NB4 (cell line): ENCODE data around the gene VGLL4.

Experiments used
- DNase-seq: peaks from one replicate; pipeline ENCODE4 v3.0.0; 2010; ENCODE audit warnings: low read depth
- H3K4me3 ChIP-seq: one replicate; pipeline ENCODE4 v1.5.1; 2011; ENCODE audit warnings: mild to moderate bottlenecking, low read depth, low read length, moderate library complexity
- MYC ChIP-seq: IDR thresholded peaks from 2 replicates; pipeline ENCODE4 v1.6.1; 2011; ENCODE audit warnings: low read depth, low read length
- POLR2A ChIP-seq: IDR thresholded peaks from 2 replicates; pipeline ENCODE4 v1.6.1; 2011; ENCODE audit warnings: mild to moderate bottlenecking; ENCODE audit not compliant: insufficient read length; ENCODE audit errors: extremely low read depth
- TF ChIP-seq, protein P1 (sequence below): IDR thresholded peaks from one replicate; pipeline ENCODE4 v1.5.1; 2012; ENCODE audit warnings: low read depth, low read length
- TF ChIP-seq, protein P2 (sequence below): IDR thresholded peaks from 2 replicates; pipeline ENCODE4 v1.6.1; 2011; ENCODE audit warnings: low read depth, low read length

Gene VGLL4

DNA sequence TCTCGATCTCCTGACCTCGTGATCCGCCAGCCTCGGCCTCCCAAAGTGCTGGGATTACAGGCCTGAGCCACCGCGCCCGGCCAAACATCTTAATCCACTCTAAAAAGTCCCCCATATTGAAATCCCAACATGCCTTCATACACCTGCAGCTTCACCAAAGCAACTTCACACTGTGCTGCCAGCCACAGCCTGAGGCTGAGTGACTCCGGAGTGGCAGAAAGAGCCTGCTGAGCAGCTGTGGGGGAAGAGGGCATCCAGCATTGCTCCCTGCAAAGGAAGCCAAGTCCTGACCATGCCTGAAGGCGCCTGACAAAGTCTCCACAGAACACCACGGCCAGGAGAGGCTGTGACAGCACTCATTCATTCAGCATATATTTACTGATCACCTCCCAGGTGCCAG, 21.6 kb upstream of the VGLL4 start:
- TF ChIP-seq, protein P1, sequence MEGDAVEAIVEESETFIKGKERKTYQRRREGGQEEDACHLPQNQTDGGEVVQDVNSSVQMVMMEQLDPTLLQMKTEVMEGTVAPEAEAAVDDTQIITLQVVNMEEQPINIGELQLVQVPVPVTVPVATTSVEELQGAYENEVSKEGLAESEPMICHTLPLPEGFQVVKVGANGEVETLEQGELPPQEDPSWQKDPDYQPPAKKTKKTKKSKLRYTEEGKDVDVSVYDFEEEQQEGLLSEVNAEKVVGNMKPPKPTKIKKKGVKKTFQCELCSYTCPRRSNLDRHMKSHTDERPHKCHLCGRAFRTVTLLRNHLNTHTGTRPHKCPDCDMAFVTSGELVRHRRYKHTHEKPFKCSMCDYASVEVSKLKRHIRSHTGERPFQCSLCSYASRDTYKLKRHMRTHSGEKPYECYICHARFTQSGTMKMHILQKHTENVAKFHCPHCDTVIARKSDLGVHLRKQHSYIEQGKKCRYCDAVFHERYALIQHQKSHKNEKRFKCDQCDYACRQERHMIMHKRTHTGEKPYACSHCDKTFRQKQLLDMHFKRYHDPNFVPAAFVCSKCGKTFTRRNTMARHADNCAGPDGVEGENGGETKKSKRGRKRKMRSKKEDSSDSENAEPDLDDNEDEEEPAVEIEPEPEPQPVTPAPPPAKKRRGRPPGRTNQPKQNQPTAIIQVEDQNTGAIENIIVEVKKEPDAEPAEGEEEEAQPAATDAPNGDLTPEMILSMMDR = no peak
- TF ChIP-seq, protein P2, sequence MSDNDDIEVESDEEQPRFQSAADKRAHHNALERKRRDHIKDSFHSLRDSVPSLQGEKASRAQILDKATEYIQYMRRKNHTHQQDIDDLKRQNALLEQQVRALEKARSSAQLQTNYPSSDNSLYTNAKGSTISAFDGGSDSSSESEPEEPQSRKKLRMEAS = no peak
- TF ChIP-seq POLR2A (no peak), MYC (no peak)
- no peak for DNase-seq
- no peak overlapping the region for H3K4me3 ChIP-seq

DNA sequence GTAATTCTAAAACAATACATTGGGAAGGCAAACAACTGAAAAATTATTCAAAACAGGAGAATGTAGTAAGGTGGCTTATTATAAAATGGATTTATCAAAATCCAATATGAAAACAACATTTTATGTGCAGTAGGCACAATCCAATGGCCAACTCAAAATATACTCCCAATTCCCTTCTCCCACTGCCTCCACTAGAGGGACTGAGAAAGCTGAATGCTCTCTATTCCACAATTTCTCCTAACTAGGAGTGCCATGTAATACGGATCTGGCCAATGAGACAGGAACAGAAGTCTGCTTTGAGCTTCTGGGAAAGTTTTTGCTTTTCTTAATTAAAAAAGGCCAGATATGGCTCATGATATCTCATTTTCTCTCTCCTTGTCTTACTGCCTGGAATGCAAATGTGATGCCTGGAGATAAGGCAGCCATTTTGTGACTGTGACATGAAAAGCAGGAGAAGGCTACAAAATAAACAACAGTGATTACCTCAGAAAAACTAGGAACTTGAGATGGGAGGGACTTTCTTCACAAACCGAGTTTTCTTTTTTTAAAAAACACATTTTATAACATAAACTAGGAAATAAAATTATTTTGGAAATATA, 18.8 kb upstream of the VGLL4 start:
- H3K4me3 ChIP-seq = no peak overlapping the region
- no peak for TF ChIP-seq POLR2A
- TF ChIP-seq, protein P1 = peak; percentile 22
- TF ChIP-seq, protein P2 = no peak
- TF ChIP-seq MYC = no peak
- no peak for DNase-seq

DNA sequence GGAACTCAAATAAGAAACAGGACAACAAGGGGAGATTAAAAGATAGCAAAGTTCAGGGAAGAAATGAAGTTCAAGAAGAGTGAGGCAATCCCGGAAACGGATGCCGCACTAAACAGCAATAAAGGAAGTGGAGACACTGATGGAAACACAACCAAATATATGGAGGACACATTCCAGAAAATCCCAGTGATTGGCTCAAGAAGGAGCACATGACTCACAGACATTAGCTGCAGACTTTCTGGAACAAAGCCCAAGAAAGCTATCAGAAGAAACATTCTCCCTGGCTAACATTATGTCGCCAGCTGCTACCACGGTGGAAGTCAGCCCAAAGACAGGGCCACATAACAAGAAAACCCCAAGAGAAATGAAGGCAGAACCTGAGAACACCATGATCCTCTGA, 18.1 kb upstream of the VGLL4 start:
- no peak for DNase-seq
- H3K4me3 ChIP-seq = no peak overlapping the region
- TF ChIP-seq, protein P1 = no peak
- TF ChIP-seq MYC (no peak), POLR2A (no peak)
- TF ChIP-seq, protein P2 = no peak

DNA sequence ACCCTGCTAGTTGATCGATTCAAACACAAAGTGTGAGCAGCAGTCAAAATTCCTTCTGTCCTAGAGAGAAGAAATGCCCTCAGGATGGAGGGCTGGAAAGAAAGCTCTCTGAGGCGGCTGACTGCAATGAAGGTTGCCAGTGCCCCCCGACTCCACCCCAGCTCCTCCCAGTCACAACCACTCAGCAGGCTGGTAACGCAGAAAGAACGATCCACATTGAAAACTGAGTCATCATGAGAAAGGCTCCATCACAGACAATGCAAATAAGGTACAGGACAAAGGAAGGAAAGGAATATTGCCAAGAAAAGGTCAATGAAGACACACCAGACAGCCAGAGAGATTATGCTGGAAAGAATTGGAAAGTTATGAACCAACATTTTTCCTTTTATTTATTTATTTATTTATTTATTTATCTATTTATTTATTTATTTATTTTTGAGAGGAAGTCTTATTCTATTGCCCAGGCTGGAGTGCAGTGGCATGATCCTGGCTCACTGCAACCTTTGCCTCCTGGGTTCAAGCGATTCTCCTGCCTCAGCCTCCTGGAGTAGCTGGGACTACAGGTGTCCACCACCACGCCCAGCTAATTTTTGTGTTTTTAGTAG, 17.4 kb upstream of the VGLL4 start:
- no peak for DNase-seq
- no peak overlapping the region for H3K4me3 ChIP-seq
- no peak for TF ChIP-seq MYC
- TF ChIP-seq, protein P1 = no peak
- no peak for TF ChIP-seq POLR2A

DNA sequence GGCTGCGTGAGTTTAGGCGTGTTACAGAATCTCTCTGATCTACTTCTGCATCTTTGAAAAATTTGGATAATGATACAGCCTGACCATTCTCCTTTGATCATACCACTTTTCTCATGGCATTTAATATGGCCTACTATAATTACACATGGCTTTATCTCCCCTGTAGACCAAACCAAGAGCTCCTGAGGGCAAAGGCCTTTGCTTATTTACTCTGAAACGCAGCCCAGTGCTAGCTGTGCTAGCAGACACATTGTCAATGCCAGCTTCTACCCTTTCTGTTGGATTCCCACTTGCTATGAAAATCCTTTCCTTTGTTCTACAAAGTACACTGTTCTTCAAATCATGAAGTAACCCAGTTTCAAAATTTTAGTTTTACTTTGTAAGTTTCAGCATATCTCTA, 16.5 kb upstream of the VGLL4 start:
- no peak for TF ChIP-seq MYC
- TF ChIP-seq, protein P1 = no peak
- no peak for TF ChIP-seq POLR2A
- TF ChIP-seq, protein P2 = no peak
- no peak for DNase-seq

DNA sequence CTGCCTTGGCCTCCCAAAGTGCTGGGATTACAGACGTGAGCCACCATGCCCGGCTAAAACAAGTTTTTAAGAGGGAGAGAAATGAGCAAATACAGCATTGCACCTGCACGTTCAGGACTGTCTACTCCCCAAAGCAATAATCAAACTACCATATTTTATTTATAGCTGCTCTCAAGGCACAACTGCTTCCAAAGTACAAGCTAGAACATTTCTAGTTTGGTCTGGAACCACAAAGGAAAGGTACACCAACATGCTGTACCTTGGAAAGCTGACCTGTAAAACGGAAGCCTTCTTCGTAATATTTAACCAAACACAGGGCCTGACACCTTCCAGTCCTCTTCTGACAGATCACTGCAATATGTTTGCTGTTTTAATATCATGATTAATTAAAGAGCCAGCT, 14.5 kb upstream of the VGLL4 start:
- no peak for DNase-seq
- TF ChIP-seq MYC (no peak), POLR2A (no peak)
- TF ChIP-seq, protein P1 = no peak
- TF ChIP-seq, protein P2 = no peak
- H3K4me3 ChIP-seq = no peak overlapping the region

More for the DNA sequence above, 16.5 kb upstream of the VGLL4 start:
- no peak overlapping the region for H3K4me3 ChIP-seq
